Vagina (tissue), 2 donors: ENCODE measurements around the gene EGLN2. TPM values are rescaled to one million over a fixed set of nuclear protein-coding genes. Genes with fewer than 3 reads are reported as not detected.

Source experiments
- DNase-seq, 2 donors: peaks; one replicate each; pipeline ENCODE4 v3.0.0-alpha.2; 2017; ENCODE audit errors: extremely low spot score in 2 of 2
- H3K27ac ChIP-seq: fragments of 200-600 bp; sonication (generic); one replicate; pipeline ENCODE4 v1.5.1; 2019
- H3K27me3 ChIP-seq: fragments of 200-600 bp; sonication (generic); one replicate; pipeline ENCODE4 v1.5.1; 2019
- H3K36me3 ChIP-seq, 2 donors: fragments of 200-600 bp; sonication (generic); one replicate each; pipeline ENCODE4 v1.5.1; 2017 to 2019
- H3K4me1 ChIP-seq: fragments of 200-600 bp; sonication (generic); one replicate; pipeline ENCODE4 v1.5.1; 2019
- H3K4me3 ChIP-seq, 2 donors: fragments of 200-600 bp; sonication (generic); 1 replicate in 1 of 2; 2 replicates in 1 of 2; pipeline ENCODE4 v1.5.1; 2016 to 2019
- H3K9me3 ChIP-seq: fragments of 200-600 bp; sonication (generic); one replicate; pipeline ENCODE4 v1.5.1; 2019
- POLR2A ChIP-seq, 2 donors: fragments of 450-650 bp; IDR thresholded peaks; one replicate each; pipeline ENCODE4 v1.6.1; 2017; ENCODE audit warnings: antibody characterized with exemption in 2 of 2, mild to moderate bottlenecking in 2 of 2, moderate library complexity in 2 of 2
- POLR2AphosphoS5 ChIP-seq, 2 donors: sonication (generic); formaldehyde crosslinking; IDR thresholded peaks; one replicate each; pipeline ENCODE4 v1.9.0; 2017; ENCODE audit warnings: antibody characterized with exemption in 2 of 2, mild to moderate bottlenecking in 2 of 2, low read depth in 1 of 2; ENCODE audit not compliant: insufficient read depth in 1 of 2
- intact Hi-C: fragments of 100-400 bp; cut with DNase I; formaldehyde crosslinking; loops from one replicate; pipeline ENCODE4 v1.15.1; 2023
- total RNA-seq: library from RNA; depleted of rRNA; stranded (reverse); fragments of >200 nt; gene quantifications from one replicate; pipeline ENCODE4 v1.2.3, GENCODE V29; 2016
- TF ChIP-seq, protein P1 (sequence below), 3 experiments: fragments of 450-650 bp in 2 of 3; fragments of 200-600 bp in 1 of 3; sonication (generic) in 1 of 3; IDR thresholded peaks; one replicate each; pipeline ENCODE4 v1.5.1; 2017 to 2019; ENCODE audit warnings: antibody characterized with exemption in 3 of 3, mild to moderate bottlenecking in 2 of 3, moderate library complexity in 2 of 3

Gene EGLN2
- total RNA-seq, 1 donor from 2014 or later: 76.9 TPM

DNA sequence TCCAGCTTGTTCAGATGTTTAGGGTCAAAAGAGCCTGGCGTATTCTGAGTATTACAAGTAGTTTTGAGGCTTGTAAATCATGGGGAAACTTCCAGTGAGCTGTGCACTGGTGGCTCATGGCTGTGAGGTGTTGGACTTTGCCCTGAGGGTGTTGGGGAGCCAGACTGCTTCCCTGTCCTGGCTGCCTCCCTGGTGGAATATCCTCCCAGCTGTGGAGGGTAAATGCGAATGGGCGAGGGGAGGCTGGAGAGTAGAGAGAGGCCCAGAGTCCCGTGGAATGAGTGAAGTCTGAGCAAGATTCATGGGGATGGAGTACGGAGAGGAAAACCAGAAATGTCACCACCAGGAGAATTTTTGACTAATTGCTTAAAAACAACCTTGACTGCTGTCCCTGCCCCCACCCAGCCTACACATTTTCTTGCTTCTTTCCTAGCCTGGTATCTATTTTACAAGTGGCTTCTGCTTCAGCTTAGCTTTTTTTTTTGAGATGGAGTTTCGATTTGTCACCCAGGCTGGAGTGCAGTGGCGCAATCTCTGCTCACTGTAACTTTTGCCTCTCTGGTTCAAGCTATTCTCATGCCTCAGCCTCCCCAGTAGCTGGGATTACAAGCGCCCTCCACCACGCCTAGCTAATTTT is 44.3 kb upstream of the EGLN2 start:
- TF ChIP-seq POLR2A (IDR thresholded peaks at IDR 0.05): no peak
- TF ChIP-seq, protein P1, sequence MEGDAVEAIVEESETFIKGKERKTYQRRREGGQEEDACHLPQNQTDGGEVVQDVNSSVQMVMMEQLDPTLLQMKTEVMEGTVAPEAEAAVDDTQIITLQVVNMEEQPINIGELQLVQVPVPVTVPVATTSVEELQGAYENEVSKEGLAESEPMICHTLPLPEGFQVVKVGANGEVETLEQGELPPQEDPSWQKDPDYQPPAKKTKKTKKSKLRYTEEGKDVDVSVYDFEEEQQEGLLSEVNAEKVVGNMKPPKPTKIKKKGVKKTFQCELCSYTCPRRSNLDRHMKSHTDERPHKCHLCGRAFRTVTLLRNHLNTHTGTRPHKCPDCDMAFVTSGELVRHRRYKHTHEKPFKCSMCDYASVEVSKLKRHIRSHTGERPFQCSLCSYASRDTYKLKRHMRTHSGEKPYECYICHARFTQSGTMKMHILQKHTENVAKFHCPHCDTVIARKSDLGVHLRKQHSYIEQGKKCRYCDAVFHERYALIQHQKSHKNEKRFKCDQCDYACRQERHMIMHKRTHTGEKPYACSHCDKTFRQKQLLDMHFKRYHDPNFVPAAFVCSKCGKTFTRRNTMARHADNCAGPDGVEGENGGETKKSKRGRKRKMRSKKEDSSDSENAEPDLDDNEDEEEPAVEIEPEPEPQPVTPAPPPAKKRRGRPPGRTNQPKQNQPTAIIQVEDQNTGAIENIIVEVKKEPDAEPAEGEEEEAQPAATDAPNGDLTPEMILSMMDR (IDR thresholded peaks at IDR 0.05): no peak
- no peak for TF ChIP-seq POLR2AphosphoS5 (IDR thresholded peaks at IDR 0.05; ENCODE audit: insufficient read depth in 1 of 2, low read depth in 1 of 2)
- peaks cover 57% of the 10 kb centered on the region for H3K4me1 ChIP-seq
- H3K27me3 ChIP-seq: no peaks in the 10 kb centered on the region
- peak overlapping the region; percentile 20 for H3K27ac ChIP-seq
- peak overlapping the region in 1 of 2 donors; percentile 21 for H3K4me3 ChIP-seq
- peaks cover 0 to 45% of the 10 kb centered on the region in 2 donors for H3K36me3 ChIP-seq
- intact Hi-C loops: loop anchor here (10.0 kb wide), 1 partner anchor 50 kb away; no protein-coding TSS in a partner anchor
- no peak for DNase-seq
- H3K9me3 ChIP-seq: no peaks in the 10 kb centered on the region

DNA sequence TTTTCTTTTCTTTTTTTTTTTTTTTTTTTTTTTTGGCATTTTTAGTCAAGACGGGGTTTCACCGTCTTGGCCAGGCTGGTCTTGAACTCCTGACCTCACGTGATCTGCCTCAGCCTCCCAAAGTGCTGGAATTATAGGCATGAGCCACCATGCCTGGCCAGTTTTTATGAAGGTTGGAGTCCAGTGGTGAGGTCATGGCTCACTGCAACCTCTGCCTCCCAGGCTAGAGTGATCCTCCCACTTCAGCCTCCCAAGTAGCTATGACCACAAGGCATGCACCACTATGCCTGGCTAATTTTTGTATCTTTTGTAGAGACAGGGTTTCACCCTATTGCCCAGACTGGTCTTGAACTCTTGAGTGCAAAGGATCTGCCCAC is 43.8 kb upstream of the EGLN2 start:
- TF ChIP-seq, protein P1 (IDR thresholded peaks at IDR 0.05): no peak
- TF ChIP-seq POLR2A (IDR thresholded peaks at IDR 0.05) (no peak), POLR2AphosphoS5 (IDR thresholded peaks at IDR 0.05; ENCODE audit: insufficient read depth in 1 of 2, low read depth in 1 of 2) (no peak)
- H3K27me3 ChIP-seq: no peaks in the 10 kb centered on the region
- peaks cover 54% of the 10 kb centered on the region for H3K4me1 ChIP-seq
- no peak for DNase-seq
- no peak overlapping the region for H3K27ac ChIP-seq
- intact Hi-C loops: loop anchor here (10.0 kb wide), 1 partner anchor 50 kb away; no protein-coding TSS in a partner anchor
- H3K9me3 ChIP-seq: no peaks in the 10 kb centered on the region
- no peak overlapping the region for H3K4me3 ChIP-seq
- H3K36me3 ChIP-seq: peaks cover 0 to 50% of the 10 kb centered on the region in 2 donors

DNA sequence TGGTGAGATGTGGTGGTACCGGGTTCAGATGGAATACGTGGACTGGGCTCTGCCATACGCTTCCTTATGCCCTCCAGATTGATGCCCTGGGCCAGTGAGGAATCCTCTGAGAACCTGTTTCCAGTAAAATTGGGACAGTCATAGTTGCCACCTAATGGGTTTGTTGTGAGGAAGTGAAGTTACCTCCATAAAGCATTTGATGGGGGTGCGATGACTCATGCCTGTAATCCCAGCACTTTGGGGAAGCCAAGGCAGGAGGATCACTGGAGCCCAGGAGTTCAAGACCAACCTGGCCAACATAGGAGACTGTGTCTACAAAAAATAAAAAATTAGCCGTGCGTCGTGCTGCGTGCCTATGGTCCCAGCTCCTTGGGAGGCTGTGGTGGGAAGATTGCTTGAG is 43.2 kb upstream of the EGLN2 start:
- peaks cover 0 to 56% of the 10 kb centered on the region in 2 donors for H3K36me3 ChIP-seq
- no peak overlapping the region for H3K27ac ChIP-seq
- no peaks in the 10 kb centered on the region for H3K9me3 ChIP-seq
- no peak for DNase-seq
- no peaks in the 10 kb centered on the region for H3K27me3 ChIP-seq
- TF ChIP-seq, protein P1 (IDR thresholded peaks at IDR 0.05): no peak
- TF ChIP-seq POLR2A (IDR thresholded peaks at IDR 0.05) (no peak), POLR2AphosphoS5 (IDR thresholded peaks at IDR 0.05; ENCODE audit: insufficient read depth in 1 of 2, low read depth in 1 of 2) (no peak)
- no peak overlapping the region for H3K4me3 ChIP-seq
- intact Hi-C loops: loop anchor here (10.0 kb wide), 1 partner anchor 49 kb away; no protein-coding TSS in a partner anchor
- H3K4me1 ChIP-seq: peaks cover 54% of the 10 kb centered on the region

DNA sequence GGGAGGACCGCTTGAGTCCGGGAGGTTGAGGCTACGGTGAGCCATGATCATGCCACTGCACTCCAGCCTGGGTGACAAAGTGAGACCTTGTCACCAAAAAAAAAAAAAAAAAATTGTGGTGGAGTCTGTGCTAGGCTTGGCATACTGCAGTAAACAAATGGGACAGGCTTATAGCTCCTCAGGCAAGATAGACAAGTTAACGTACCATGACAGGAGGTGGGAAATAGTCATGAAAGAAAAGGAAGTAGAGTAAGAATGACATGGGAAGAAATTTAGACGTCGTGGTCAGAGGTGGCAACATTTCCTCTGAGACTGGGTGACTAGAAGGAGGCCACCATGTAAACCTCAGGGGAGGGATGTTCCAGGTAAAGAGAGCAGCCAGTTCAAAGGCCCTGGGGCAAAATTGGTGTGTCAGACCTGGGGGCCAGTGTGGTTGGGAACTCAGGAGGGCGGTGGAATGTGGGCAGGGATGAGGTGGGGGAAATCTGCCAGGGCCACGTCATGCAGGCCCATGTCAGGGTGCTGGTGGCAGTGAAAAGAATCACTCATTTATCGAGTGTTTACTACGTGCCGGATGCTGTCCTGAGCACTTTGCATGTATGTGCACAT is 42.4 kb upstream of the EGLN2 start:
- no peak overlapping the region for H3K27ac ChIP-seq
- TF ChIP-seq POLR2AphosphoS5 (IDR thresholded peaks at IDR 0.05; ENCODE audit: insufficient read depth in 1 of 2, low read depth in 1 of 2): no peak
- TF ChIP-seq, protein P1 (IDR thresholded peaks at IDR 0.05): no peak
- no peak for TF ChIP-seq POLR2A (IDR thresholded peaks at IDR 0.05)
- H3K4me1 ChIP-seq: peaks cover 54% of the 10 kb centered on the region
- H3K36me3 ChIP-seq: peaks cover 0 to 64% of the 10 kb centered on the region in 2 donors
- DNase-seq: no peak
- H3K4me3 ChIP-seq: no peak overlapping the region
- intact Hi-C loops: loop anchor here (10.0 kb wide), 1 partner anchor 48 kb away; no protein-coding TSS in a partner anchor
- no peaks in the 10 kb centered on the region for H3K27me3 ChIP-seq
- no peaks in the 10 kb centered on the region for H3K9me3 ChIP-seq

DNA sequence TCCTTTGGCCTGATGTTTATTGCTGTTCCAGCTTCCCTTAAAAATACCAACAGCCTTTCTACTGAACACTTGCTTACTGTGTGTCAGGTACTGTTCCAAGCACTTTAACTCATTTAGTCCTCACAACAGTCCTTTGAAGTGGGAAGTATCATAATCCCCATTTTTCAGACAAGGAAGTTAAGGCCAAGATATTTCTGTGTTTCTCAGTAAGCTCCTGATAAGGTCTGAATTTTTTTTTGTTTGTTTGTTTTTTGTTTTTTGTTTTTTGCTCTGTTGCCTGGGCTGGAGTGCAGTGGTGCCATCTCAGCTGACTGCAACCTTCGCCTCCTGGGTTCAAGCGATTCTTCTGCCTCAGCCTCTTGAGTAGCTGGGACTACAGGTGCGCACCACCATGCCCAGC is 40.5 kb upstream of the EGLN2 start:
- H3K36me3 ChIP-seq: peaks cover 0 to 83% of the 10 kb centered on the region in 2 donors
- H3K4me1 ChIP-seq: peaks cover 38% of the 10 kb centered on the region
- no peak for TF ChIP-seq POLR2AphosphoS5 (IDR thresholded peaks at IDR 0.05; ENCODE audit: insufficient read depth in 1 of 2, low read depth in 1 of 2)
- TF ChIP-seq, protein P1 (IDR thresholded peaks at IDR 0.05): no peak
- TF ChIP-seq POLR2A (IDR thresholded peaks at IDR 0.05): no peak
- no peak for DNase-seq
- no peak overlapping the region for H3K27ac ChIP-seq
- H3K4me3 ChIP-seq: no peak overlapping the region
- no peaks in the 10 kb centered on the region for H3K9me3 ChIP-seq
- intact Hi-C loops: loop anchor here (10.0 kb wide), 1 partner anchor 46 kb away; no protein-coding TSS in a partner anchor
- H3K27me3 ChIP-seq: no peaks in the 10 kb centered on the region
